Peyer's patch (tissue), 4 donors: ENCODE data around the gene LZTR1.

Source experiments
- POLR2A ChIP-seq, 2 donors: fragments of 450-650 bp; IDR thresholded peaks; one replicate each; pipeline ENCODE4 v1.5.1; 2017; ENCODE audit warnings: antibody characterized with exemption in 2 of 2, mild to moderate bottlenecking in 2 of 2, moderate library complexity in 2 of 2
- TF ChIP-seq, protein P1 (sequence below), 6 experiments: fragments of 450-650 bp in 4 of 6; fragments of 200-600 bp in 2 of 6; sonication (generic) in 1 of 6; IDR thresholded peaks; one replicate each; pipeline ENCODE4 v1.5.1; 2017 to 2019; ENCODE audit warnings: antibody characterized with exemption in 6 of 6, mild to moderate bottlenecking in 3 of 6, moderate library complexity in 1 of 6

DNA sequence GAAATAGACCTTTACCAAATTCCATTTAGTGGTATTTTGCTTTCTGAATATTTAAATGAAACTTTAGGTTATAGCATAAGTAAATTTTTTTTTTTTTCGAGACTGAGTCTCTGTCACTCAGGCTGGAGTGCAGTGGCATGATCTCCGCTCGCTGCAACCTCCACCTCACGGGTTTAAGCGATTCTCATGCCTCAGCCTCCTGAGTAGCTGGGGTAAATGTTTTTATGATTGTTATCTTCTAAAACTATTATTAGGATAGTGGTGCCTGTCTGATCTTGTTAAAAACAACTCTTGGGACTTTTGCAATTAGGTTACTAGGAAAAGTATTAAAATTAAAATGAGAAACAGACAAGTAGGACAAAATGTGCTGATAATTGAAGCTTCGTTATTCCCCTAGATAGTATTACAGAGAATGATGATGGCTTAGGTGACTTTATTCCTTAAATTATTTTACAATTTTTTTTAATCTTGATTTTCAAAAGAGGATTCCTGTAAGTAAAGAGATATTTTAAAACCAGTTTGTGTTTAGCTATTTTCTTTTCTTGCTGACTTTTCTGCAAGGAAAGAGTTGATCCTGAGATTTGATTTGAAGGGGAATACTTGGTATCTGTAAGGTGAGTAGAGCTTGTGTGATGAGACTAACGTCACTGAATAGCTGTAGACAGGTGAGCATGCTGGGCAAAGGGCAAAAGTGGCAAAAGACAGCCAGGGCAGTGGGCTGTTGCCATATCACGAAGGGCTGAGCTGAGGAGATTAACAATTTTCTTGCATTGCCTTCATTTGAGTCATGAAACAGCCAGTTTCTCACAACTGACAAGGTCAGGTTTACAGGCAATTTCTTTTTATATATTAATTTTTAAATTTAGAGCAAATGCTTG, 44.1 kb upstream of the LZTR1 start:
- TF ChIP-seq, protein P1, sequence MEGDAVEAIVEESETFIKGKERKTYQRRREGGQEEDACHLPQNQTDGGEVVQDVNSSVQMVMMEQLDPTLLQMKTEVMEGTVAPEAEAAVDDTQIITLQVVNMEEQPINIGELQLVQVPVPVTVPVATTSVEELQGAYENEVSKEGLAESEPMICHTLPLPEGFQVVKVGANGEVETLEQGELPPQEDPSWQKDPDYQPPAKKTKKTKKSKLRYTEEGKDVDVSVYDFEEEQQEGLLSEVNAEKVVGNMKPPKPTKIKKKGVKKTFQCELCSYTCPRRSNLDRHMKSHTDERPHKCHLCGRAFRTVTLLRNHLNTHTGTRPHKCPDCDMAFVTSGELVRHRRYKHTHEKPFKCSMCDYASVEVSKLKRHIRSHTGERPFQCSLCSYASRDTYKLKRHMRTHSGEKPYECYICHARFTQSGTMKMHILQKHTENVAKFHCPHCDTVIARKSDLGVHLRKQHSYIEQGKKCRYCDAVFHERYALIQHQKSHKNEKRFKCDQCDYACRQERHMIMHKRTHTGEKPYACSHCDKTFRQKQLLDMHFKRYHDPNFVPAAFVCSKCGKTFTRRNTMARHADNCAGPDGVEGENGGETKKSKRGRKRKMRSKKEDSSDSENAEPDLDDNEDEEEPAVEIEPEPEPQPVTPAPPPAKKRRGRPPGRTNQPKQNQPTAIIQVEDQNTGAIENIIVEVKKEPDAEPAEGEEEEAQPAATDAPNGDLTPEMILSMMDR (IDR thresholded peaks at IDR 0.05), result no peak
- TF ChIP-seq POLR2A (IDR thresholded peaks at IDR 0.05), result no peak
